GM12878 (cell line): Measurements from ENCODE around the gene ICA1.

Experiments used
- MXI1 ChIP-seq: fragments of 150-350 bp; IDR thresholded peaks from 2 replicates; pipeline ENCODE4 v1.6.1; 2011; ENCODE audit warnings: low read depth, mild to moderate bottlenecking, inconsistent platforms, low read length, improper control_type of control experiment
- TF ChIP-seq, protein P1 (sequence below): IDR thresholded peaks from 2 replicates; pipeline ENCODE4 v1.6.1; 2012; ENCODE audit warnings: low read depth, low read length, improper control_type of control experiment
- TF ChIP-seq, protein P2 (sequence below), 3 experiments: IDR thresholded peaks in 2 of 3; conservative IDR thresholded peaks in 1 of 3; 2 replicates each; pipeline ENCODE4 v1.5.1; 2011; ENCODE audit warnings: low read depth in 3 of 3, low read length in 3 of 3, mild to moderate bottlenecking in 3 of 3, control low read depth in 2 of 3, moderate library complexity in 2 of 3, inconsistent platforms in 1 of 3, mixed read lengths in 1 of 3; ENCODE audit not compliant: control insufficient read depth in 2 of 3, insufficient read depth in 1 of 3; ENCODE audit errors: extremely low read depth in 1 of 3

DNA sequence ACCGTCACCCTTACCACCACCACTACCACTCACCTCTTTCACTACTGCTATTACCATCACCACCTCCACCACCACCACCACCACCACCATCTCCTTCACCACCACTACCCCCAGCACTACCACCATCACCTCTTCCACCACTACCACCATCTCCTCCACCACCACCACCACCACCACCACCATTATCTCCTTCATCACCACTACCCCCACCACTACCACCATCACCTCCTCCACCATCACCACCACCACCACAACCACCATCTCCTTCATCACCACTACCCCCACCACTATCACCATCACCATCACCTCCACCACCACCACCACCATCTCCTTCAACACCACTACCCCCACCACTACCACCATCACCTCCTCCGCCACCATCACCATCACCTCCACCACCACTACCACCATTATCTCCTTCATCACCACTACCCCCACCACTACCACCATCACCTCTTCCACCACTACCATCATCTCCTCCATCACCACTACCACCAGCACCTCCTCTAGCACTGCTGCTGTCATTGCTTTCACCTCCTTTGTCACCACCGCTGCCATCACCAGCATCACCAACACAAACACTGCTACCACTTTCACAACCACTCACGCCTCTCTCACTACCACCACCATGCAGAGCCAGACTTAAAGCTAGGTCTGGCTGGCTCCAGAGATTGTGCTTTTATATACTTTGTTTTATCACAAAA is 109.3 kb downstream of the ICA1 start:
- TF ChIP-seq, protein P1, sequence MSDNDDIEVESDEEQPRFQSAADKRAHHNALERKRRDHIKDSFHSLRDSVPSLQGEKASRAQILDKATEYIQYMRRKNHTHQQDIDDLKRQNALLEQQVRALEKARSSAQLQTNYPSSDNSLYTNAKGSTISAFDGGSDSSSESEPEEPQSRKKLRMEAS, result no peak
- TF ChIP-seq, protein P2, sequence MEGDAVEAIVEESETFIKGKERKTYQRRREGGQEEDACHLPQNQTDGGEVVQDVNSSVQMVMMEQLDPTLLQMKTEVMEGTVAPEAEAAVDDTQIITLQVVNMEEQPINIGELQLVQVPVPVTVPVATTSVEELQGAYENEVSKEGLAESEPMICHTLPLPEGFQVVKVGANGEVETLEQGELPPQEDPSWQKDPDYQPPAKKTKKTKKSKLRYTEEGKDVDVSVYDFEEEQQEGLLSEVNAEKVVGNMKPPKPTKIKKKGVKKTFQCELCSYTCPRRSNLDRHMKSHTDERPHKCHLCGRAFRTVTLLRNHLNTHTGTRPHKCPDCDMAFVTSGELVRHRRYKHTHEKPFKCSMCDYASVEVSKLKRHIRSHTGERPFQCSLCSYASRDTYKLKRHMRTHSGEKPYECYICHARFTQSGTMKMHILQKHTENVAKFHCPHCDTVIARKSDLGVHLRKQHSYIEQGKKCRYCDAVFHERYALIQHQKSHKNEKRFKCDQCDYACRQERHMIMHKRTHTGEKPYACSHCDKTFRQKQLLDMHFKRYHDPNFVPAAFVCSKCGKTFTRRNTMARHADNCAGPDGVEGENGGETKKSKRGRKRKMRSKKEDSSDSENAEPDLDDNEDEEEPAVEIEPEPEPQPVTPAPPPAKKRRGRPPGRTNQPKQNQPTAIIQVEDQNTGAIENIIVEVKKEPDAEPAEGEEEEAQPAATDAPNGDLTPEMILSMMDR (IDR thresholded peaks at IDR 0.05 in 2 of 3, conservative IDR thresholded peaks at IDR 0.05 in 1 of 3; ENCODE audit: control insufficient read depth in 2 of 3, extremely low read depth in 1 of 3, insufficient read depth in 1 of 3, low read depth in 3 of 3, low read length in 3 of 3), result no peak
- TF ChIP-seq MXI1, result no peak
